Calu3 (cell line): ENCODE measurements around the gene GPR162. TPM values are rescaled to one million over a fixed set of nuclear protein-coding genes. Genes with fewer than 3 reads are reported as not detected.
A peak's percentile ranks its signal among the peaks of the same experiment; 100 is the strongest.
"Not testable (repeated sequence)": the region's sequence is repeated elsewhere in the genome, so short reads cannot be mapped to it uniquely, and the experiment has no call there.

Source experiments
- BruUV-seq: library from RNA; stranded (reverse); fragments of 400-500 nt; replicated peaks from 2 replicates; lab custom pipeline; 2021; lab: Mats Ljungman, UMichigan
- CTCF ChIA-PET: fragments of 300-600 bp; sonication (Branson Sonifier 250); formaldehyde crosslinking; loops from one replicate; lab custom pipeline; 2022; ENCODE audit warnings: antibody characterized with exemption; lab: Charles Lee
- DNase-seq: peaks from one replicate; pipeline ENCODE4 v3.0.0; 2022
- H3K27ac Mint-ChIP-seq: one replicate; pipeline ENCODE4 v1.8.0; 2022; ENCODE audit warnings: mixed read lengths; ENCODE audit not compliant: unreplicated experiment
- H3K27me3 Mint-ChIP-seq: one replicate; pipeline ENCODE4 v1.8.0; 2022; ENCODE audit warnings: mixed read lengths; ENCODE audit not compliant: unreplicated experiment
- H3K36me3 Mint-ChIP-seq: one replicate; pipeline ENCODE4 v1.8.0; 2022; ENCODE audit warnings: mild to moderate bottlenecking, moderate library complexity, mixed read lengths; ENCODE audit not compliant: insufficient read depth, unreplicated experiment
- H3K4me1 Mint-ChIP-seq: one replicate; pipeline ENCODE4 v1.8.0; 2022; ENCODE audit warnings: mild to moderate bottlenecking, low read depth, mixed read lengths; ENCODE audit not compliant: unreplicated experiment
- H3K4me3 Mint-ChIP-seq: one replicate; pipeline ENCODE4 v1.8.0; 2022; ENCODE audit warnings: mild to moderate bottlenecking, low read depth, moderate library complexity, mixed read lengths; ENCODE audit not compliant: unreplicated experiment
- H3K9me3 Mint-ChIP-seq: one replicate; pipeline ENCODE4 v1.8.0; 2022; ENCODE audit warnings: low read depth, mixed read lengths; ENCODE audit not compliant: unreplicated experiment
- CTCF ChIP-seq: fragments of 200-600 bp; IDR thresholded peaks from one replicate; pipeline ENCODE4 v1.8.0; 2022; ENCODE audit warnings: antibody characterized with exemption; ENCODE audit not compliant: unreplicated experiment
- intact Hi-C: fragments of 100-400 bp; cut with micrococcal nuclease; formaldehyde crosslinking; loops from one replicate; pipeline ENCODE4 v1.10.0; 2022; ENCODE audit not compliant: unreplicated experiment
- total RNA-seq: library from RNA; stranded (reverse); gene quantifications from 2 replicates; pipeline ENCODE4 v1.2.3, GENCODE V29; 2022

Gene GPR162
- total RNA-seq, 1 experiment from 2014 or later: not detected

- no TSS peak for BruUV-seq
- TF ChIP-seq CTCF: no peak
- CTCF ChIA-PET: interaction anchor here (0.9 to 2.0 kb wide), 7 partner anchors 16 to 96 kb away, joined by 3 to 24 read pairs (median 15); partner anchors contain the start of genes CDCA3, ENO2 and USP5
- peaks cover 81% of the 10 kb centered on the region for H3K36me3 Mint-ChIP-seq
- peaks cover 43% of the 10 kb centered on the region for H3K4me1 Mint-ChIP-seq
- peak overlapping the region; percentile 88 for H3K4me3 Mint-ChIP-seq
- no peaks in the 10 kb centered on the region for H3K27me3 Mint-ChIP-seq
- intact Hi-C loops: loop anchor here (5.0 kb wide), 2 partner anchors 59 to 74 kb away; partner anchors contain the start of genes ATN1, C12orf57 and RNU7-1
- H3K27ac Mint-ChIP-seq: peak overlapping the region; percentile 91
- H3K9me3 Mint-ChIP-seq: no peaks in the 10 kb centered on the region
- DNase-seq: no peak
These were observed 46.8 kb downstream of the GPR162 start for GRCh38 chr12:6868211-6869048.

- Mint-ChIP-seq H3K4me1 (peaks cover 43% of the 10 kb centered on the region), H3K36me3 (peaks cover 87% of the 10 kb centered on the region)
- no TSS peak for BruUV-seq
These were observed 47.7 kb downstream of the GPR162 start for GRCh38 chr12:6869049-6870021.

GRCh38 chr12:6870304-6870703, 48.7 kb downstream of the GPR162 start:
- Mint-ChIP-seq H3K36me3 (peaks cover 87% of the 10 kb centered on the region), H3K27ac (peak overlapping the region; percentile 89), H3K4me1 (peaks cover 43% of the 10 kb centered on the region), H3K4me3 (peak overlapping the region; percentile 88)
- intact Hi-C loops, H3K9me3 Mint-ChIP-seq, H3K27me3 Mint-ChIP-seq, DNase-seq: not testable (repeated sequence)
- BruUV-seq: TSS peak; percentile 53
- CTCF ChIA-PET: interaction anchor here (1.7 to 3.1 kb wide), 3 partner anchors 21 to 55 kb away, joined by 22 to 31 read pairs (median 24); no protein-coding TSS in a partner anchor

More at GRCh38 chr12:6869049-6870021, 47.7 kb downstream of the GPR162 start:
- CTCF ChIA-PET: interaction anchor here (0.6 to 2.0 kb wide), 13 partner anchors 11 to 180 kb away, joined by 3 to 24 read pairs (median 9); partner anchors contain the start of genes C12orf57, CDCA3, ENO2 and RNU7-1
- peak; percentile 91 for DNase-seq
- H3K9me3 Mint-ChIP-seq: no peaks in the 10 kb centered on the region
- no peaks in the 10 kb centered on the region for H3K27me3 Mint-ChIP-seq
- H3K27ac Mint-ChIP-seq: peak overlapping the region; percentile 91
- H3K4me3 Mint-ChIP-seq: peak overlapping the region; percentile 88
- intact Hi-C loops: loop anchor here (5.0 kb wide), 2 partner anchors 58 to 73 kb away; partner anchors contain the start of genes ATN1, C12orf57 and RNU7-1
- TF ChIP-seq CTCF: peak; percentile 92

- peaks cover 43% of the 10 kb centered on the region for H3K4me1 Mint-ChIP-seq
- H3K27ac Mint-ChIP-seq: peak overlapping the region; percentile 89
- peak; percentile 74 for DNase-seq
- TF ChIP-seq CTCF: no peak
- H3K4me3 Mint-ChIP-seq: peak overlapping the region; percentile 99
- no TSS peak for BruUV-seq
- intact Hi-C loops: no loop called here
- H3K9me3 Mint-ChIP-seq: no peaks in the 10 kb centered on the region
- CTCF ChIA-PET: interaction anchor here (0.8 to 3.1 kb wide), 9 partner anchors 10 to 93 kb away, joined by 3 to 31 read pairs (median 10); partner anchors contain the start of genes C12orf57 and RNU7-1
- H3K36me3 Mint-ChIP-seq: peaks cover 83% of the 10 kb centered on the region
- H3K27me3 Mint-ChIP-seq: no peaks in the 10 kb centered on the region
These were observed 49.7 kb downstream of the GPR162 start for GRCh38 chr12:6871052-6871957.
